Raji (cell line): ENCODE measurements around the gene OSBPL9.

Experiments
- POLR2A ChIP-seq: IDR thresholded peaks from 2 replicates; pipeline ENCODE4 v1.6.1; 2011; ENCODE audit warnings: low read depth, low read length, control low read depth; ENCODE audit not compliant: insufficient read depth

OSBPL9 gene

GRCh38 chr1:51791888-51792287 is 175.0 kb downstream of the OSBPL9 start:
- TF ChIP-seq POLR2A = no peak

- no peak for TF ChIP-seq POLR2A
Observed at GRCh38 chr1:51792864-51793263, 176.0 kb downstream of the OSBPL9 start.

- no peak for TF ChIP-seq POLR2A
Observed at GRCh38 chr1:51794260-51794659, 177.4 kb downstream of the OSBPL9 start.

GRCh38 chr1:51794868-51795267 is 178.0 kb downstream of the OSBPL9 start:
- no peak for TF ChIP-seq POLR2A

GRCh38 chr1:51799372-51799771 is 182.5 kb downstream of the OSBPL9 start:
- TF ChIP-seq POLR2A = no peak

- TF ChIP-seq POLR2A = no peak
Observed at GRCh38 chr1:51814513-51814912, 197.6 kb downstream of the OSBPL9 start.

GRCh38 chr1:51818487-51818886 is 201.6 kb downstream of the OSBPL9 start:
- no peak for TF ChIP-seq POLR2A

- TF ChIP-seq POLR2A = no peak
Observed at GRCh38 chr1:51819810-51820209, 202.9 kb downstream of the OSBPL9 start.

- TF ChIP-seq POLR2A = no peak
Observed at GRCh38 chr1:51829058-51829457, 212.2 kb downstream of the OSBPL9 start.

- TF ChIP-seq POLR2A = no peak
Observed at GRCh38 chr1:51833700-51834099, 216.8 kb downstream of the OSBPL9 start.

GRCh38 chr1:51837243-51837642 is 220.4 kb downstream of the OSBPL9 start:
- TF ChIP-seq POLR2A = no peak
